Measurements from ENCODE around the gene P2RX5.
A peak's percentile ranks its signal among the peaks of the same experiment; 100 is the strongest.

Gene P2RX5

GRCh38 chr17:3656755-3657587 is 39.0 kb downstream of the P2RX5 start:
- no peak for DNase-seq (ENCODE audit: low read depth)

DNA sequence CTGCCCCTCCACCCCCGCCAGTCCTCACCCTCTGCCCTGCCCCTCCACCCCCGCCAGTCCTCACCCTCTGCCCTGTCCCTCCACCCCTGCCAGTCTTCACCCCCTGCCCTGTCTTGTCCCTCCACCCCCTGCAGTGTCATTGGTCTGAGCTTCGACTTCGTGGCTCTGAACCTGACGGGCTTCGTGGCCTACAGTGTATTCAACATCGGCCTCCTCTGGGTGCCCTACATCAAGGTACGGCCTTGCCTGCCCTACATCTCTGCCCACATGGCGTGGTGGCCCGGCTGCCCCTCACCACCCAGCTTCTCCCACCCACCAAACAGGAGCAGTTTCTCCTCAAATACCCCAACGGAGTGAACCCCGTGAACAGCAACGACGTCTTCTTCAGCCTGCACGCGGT is 39.6 kb downstream of the P2RX5 start:
- no peak for DNase-seq (ENCODE audit: low read depth)

DNA sequence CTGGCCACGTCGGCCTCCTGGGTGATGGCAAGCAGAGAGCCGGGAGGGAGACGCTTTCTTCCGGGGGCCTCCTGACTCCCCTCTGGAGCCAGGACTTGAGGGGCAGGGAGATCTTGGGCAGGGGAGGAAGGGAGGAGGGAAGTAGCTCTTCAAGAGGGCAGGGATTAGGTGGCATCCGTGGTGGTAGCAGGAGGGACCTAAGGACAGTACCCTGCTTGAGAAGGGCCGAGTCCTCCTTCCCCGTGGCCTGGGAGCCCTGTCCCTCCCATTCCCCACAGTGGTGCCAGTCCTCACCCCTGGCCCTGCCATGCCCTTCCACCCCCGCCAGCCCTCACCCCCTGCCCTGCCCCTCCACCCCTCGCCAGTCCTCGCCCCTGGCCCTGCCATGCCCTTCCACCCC is 40.2 kb downstream of the P2RX5 start:
- no peak for DNase-seq (ENCODE audit: low read depth)

- no peak for DNase-seq (ENCODE audit: low read depth)
These were observed 48.0 kb downstream of the P2RX5 start for GRCh38 chr17:3647769-3648555.

GRCh38 chr17:3647251-3647650 is 48.7 kb downstream of the P2RX5 start:
- DNase-seq (ENCODE audit: low read depth), result no peak

GRCh38 chr17:3645310-3645709 is 50.6 kb downstream of the P2RX5 start:
- no peak for DNase-seq (ENCODE audit: low read depth)

GRCh38 chr17:3643889-3644349 is 52.0 kb downstream of the P2RX5 start:
- no peak for DNase-seq (ENCODE audit: low read depth)

DNA sequence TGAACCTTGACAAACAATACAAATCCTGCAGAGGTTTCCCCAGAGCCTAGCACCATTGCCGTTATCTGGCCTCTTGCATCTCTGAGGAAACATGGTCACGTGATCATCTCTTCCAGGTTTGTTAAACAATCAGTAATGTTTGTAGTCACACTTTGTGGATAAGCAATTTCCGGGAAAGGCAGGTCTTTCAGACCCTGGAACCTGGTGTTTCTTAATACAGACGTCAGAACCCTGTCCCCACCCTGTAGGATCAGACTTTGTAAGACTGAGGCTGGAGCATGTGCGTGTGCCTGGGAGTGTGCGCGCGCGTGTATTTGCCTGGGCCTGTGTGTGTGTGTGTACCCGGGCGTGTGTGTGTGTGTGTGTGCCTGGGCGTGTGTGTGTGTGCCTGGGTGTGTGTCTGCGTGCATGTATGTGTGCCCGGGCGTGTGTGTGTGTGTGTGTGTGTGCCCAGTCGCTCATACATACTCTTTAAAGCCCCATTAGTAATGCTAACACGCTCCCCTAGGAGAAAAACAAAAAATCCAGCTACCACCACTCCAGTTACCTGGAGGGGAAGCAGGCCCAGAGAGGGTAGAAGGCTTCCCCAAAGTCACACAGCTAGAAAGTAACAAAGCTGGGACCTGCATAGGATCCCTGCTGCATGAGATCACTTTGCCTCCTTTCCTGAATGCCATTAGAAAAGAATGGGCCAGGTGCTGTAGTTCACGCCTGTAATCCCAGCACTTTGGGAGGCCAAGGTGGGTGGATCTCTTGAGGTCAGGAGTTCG is 54.1 kb downstream of the P2RX5 start:
- DNase-seq (ENCODE audit: low read depth), result no peak

DNA sequence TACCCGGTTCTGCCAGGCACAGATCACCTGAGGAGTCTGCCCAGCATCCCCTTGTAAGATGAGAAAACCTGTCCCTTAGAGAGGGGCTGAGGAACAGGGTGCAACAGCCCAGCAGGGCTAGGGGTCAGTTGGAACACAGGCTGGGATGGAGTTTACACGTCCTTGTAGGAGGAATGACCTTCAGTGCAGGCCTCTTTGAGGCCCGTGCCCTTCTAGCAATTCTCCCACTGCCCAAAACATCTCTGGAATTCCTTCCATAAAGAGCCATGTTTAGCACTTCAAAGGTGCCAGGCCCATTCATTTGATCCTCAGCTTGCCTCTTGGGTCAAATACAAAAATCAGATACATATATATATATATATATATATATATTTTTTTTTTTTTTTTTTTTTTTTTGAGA is 54.9 kb downstream of the P2RX5 start:
- no peak for DNase-seq (ENCODE audit: low read depth)

DNA sequence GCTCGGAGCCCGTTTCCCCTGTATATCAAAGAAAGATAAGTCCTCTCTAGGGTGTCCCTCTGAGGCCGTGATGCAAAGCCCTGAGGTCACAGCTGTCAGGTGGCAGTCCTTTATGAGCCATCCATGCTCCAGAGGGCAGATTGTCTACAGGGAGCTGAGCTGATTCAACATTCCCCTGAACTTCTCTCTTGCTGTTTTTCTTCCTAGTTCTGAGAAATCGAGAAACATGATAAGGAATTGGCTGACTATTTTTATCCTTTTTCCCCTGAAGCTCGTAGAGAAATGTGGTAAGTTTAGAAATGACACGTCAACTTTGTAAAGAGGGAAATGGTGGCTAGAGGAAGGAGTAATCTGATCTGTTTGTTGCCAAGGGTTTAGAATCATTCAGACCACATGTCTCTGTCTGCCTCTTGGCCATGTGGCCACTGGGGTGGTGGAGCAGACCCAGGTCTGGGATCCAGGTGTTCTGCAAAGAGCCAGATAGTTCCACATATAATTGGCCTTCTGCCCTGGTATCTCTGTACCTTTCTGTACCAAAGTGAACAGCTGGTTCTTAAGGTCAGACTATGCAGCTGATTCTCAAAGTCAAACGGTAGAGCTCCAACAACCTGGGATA is 55.9 kb downstream of the P2RX5 start:
- no peak for DNase-seq (ENCODE audit: low read depth)

DNA sequence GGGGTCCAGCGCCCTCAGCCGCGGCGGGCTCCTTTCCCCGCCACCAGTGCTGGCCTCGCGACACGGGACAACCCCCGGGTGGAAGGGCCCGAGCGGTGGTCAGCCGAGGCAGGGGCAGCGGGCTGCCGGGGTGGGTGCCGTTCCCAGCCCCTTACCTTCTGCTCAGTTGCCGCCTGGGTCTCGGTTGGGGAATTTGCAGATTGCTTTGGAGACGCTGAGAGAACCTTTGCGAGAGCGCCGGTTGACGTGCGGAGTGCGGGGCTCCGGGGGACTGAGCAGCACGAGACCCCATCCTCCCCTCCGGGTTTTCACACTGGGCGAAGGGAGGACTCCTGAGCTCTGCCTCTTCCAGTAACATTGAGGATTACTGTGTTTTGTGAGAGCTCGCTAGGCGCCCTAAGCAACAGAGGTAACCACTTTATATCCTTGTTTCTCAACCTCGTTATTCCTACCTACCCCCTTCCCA is 59.0 kb downstream of the P2RX5 start:
- DNase-seq (ENCODE audit: low read depth), result no peak

DNA sequence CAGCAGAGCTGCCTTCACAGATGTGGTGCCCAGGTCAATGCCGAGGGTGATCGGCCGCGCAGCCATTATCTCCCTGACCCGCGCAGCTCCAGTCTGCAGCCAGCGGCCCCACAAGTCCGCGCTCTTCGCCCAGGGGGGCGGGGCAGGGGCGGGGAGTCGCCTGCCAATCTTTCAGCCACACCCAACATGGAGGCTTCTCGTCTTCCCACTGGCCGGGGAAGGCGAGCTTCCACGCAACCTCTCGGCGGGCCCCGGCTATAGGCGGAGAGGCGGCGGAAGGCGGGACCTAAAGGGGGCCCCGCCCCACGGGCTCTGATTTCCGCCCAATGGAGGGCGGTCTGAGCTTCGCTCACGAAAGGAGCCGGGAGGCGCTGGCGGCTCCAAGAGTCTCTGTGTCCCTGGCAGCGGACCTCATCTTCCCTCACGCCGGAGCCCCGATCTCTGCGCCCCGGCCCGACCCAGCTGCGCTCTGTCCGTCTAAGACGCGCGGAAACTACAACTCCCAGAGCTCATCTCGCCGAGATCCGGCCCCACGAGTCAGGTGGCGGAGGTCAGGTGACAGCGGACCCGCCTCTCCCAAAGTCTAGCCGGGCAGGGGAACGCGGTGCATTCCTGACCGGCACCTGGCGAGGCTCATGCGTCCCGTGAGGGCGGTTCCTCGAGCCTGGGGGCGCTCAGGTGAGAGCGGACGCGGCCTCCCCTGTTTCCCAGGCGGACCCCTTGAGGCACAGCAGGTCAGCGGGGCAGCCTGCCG is 59.6 kb downstream of the P2RX5 start, which contains the start of the genes CTNS and SHPK:
Gene CTNS (plus strand): TSS at position 607 of the 754 bp plus-strand sequence. CDS start 3,447 bp downstream, outside the sequence.
Gene SHPK (minus strand): TSS at position 97 of the 754 bp plus-strand sequence. CDS start 31 bp downstream, at position 66.
- peak; percentile 59 for DNase-seq (ENCODE audit: low read depth)

DNA sequence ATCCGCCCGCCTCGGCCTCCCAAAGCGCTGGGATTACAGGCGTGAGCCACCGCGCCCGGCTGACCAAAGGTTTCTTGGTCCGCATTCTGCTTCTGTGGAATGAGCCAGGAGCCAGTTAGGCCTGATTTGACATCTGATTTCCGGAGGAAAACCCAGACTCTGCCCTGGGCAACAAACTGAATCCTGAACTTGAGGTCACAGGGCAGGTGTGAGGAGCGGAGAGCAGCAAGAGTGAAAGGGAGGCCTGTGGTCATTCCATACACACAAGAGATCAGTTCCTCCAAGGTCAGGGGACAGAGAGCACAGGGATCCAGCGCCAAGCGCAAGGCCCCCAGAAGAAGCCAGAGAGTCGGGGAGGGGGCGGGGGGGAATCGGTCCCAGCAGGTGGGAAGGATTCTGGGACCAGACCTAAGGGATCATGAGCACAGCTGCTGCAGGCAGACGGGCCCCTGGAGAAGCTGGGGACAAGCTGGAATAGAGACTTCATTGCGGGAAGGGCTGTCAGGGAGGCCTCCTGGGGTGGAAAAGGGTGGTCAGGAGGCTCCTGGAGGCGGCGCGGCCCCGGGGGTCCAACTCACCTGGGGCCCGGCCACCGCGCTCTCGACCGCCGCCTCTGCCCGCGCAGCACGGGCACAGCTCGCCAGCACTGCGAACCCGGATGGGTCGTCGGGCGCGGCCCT is 60.3 kb downstream of the P2RX5 start:
- DNase-seq (ENCODE audit: low read depth), result no peak

- no peak for DNase-seq (ENCODE audit: low read depth)
These were observed 63.7 kb downstream of the P2RX5 start for GRCh38 chr17:3632287-3632686.

DNA sequence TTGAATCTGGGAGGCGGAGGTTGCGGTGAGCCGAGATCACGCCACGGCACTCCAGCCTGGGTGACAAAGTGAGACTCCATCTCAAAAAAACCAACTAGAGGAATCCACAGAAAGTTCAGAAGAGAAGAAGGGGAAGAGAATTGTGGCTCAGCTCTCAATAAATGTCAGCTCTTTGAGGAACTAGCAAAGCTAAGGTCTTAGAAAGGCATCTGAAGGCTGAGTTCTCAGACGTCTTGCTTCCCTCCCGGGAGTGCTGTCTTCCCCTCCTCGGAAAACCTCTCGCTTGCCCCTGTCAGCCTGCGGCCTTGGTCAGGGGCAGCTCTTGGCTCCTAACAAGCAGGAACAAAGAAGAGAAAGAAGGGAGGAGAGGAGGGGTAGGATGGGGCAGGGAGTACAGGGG is 65.2 kb downstream of the P2RX5 start:
- no peak for DNase-seq (ENCODE audit: low read depth)

DNA sequence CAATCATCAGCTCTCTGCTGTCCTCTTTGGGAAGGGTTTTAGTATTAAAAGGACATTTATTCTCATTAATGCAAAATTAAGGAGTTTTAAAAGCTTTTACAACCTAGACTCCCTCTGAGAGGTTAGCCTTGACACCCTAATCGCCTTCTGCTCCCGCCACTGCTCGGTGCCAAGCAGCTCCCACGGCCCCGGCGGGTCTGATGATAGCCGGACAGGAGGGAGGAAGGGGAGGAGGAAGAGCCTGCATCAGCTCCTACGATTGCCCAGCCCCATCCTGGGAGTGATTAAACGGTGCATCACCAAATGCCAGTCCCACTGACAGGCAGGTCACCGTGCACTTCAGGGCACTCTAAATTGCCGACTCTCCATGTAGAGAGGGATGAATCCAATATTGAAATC is 68.2 kb downstream of the P2RX5 start:
- no peak for DNase-seq (ENCODE audit: low read depth)

- DNase-seq (ENCODE audit: low read depth), result no peak
These were observed 68.9 kb downstream of the P2RX5 start for GRCh38 chr17:3626831-3627768.
